T-helper 2 cell (primary cell): ENCODE measurements around the gene ZNHIT1.
"Not testable (repeated sequence)": the region's sequence is repeated elsewhere in the genome, so short reads cannot be mapped to it uniquely, and the experiment has no call there.

ENCODE experiments used
- DNase-seq, 5 experiments: peaks; one replicate each; pipeline versions ENCODE4 v3.0.0 to v3.0.0-alpha.2; 2012 to 2022

Gene ZNHIT1

GRCh38 chr7:101186844-101187428 is 31.0 kb upstream of the ZNHIT1 start:
- no peak for DNase-seq

DNA sequence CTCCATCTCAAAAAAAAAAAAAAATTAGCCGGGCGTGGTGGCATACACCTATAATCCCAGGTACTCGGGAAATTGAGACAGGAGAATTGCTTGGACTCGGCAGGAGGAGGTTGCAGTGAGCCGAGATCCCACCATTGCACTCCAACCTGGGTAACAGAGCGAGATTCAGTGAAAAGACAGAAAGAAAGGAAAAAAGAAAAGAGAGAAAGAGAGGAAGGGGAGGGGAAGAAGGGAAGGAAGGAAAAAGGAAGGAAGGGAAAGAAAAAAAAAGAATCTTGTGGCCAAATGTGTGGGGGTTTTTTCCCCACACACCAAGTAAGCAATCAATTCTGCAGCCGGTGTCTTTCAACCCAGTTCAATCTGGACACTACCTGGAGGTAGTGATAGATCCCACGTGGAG is 28.9 kb upstream of the ZNHIT1 start:
- DNase-seq = no peak

DNA sequence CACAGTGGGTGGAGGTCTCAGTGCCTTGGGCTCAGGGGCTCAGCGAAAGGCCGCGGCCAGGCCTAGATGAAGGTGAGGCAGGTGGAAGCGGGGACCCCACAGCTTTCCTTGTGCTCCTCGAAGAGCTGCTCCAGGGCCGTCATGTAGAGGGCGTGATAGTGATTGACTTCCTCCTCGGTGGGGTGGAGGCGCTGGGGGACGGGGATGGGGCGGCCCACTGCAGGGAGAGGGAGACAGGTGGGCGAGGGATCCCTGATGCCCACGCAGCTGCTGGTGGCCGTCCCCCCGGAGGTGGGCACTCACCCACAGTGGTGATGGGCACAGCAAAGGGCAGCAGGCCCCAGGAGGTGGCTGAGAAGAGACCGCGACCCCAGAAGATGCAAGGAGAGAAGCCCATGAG is 22.1 kb upstream of the ZNHIT1 start:
- no peak for DNase-seq

GRCh38 chr7:101197991-101198390 is 20.0 kb upstream of the ZNHIT1 start:
- no peak for DNase-seq

DNA sequence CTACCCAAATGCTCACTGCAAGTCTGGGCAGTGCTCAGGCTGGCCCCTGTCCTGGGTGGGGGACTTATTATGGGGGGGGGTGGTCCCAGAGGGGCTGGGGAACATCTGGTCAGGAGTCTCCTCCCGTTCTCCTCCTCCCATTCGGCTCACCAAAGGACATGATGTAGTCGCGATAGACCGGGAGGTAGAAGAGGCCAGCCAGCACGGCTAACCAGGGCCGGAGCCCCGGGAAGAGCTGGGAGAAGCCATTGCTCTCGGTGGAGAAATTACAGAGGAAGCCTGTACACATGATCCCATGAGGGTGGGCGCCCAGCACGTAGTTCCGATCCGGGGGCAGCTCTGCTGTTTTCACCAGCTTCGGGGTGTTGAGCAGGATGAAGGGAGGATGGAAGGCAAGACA is 19.5 kb upstream of the ZNHIT1 start:
- no peak for DNase-seq

GRCh38 chr7:101199522-101199921 is 18.4 kb upstream of the ZNHIT1 start:
- not testable (repeated sequence) for DNase-seq

DNA sequence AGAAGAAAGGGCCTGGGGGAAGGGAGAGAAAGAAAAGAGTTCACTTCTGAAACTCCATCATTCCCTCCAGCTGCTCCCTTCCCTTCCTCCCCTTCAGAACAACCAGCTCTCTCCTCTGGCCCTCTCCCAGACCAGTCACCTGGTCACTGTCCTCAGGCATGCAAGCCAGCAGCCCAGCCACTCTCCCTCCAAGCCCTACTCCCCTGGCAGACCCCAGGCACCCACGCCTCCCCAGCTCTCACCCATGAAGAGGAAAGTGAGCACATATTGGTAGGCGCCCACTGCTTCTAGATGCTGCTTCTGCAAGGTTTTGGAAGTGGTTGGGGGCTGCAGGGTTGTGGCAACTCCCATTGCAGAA is 17.5 kb upstream of the ZNHIT1 start:
- DNase-seq = no peak

DNA sequence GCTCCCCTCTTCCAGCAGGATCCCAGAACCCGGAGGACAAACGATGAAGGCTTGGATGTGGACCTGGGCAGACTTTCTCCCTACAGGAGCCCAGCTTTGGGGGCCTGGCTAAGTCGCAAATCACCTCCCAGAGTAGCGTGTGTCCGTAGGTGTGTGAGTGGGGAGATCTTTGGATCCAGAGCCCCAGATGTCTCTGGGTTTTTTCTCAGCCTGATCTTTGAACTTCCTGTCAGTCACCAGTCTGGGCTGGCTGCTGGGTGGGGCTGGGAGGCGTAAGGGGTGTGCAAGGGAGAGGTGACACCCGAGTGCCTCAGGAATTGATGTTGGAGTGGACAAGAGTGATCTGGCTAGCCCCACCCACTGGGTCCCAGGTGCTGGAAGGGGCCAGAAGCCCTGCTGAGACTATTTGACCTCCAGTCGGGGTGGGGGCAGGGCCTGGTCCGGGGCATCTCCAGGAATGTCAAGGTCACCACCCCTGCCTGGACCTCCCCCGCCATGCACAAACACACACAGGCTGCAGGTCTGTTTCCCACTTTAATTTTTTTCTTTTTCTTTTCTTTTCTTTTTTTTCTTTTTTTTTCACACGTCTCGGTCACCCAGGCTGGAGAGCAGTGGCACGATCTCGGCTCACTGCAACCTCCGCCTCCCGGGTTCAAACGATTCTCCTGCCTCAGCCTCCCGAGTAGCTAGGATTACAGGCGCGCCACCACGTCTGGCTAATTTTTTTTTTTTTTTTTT is 16.9 kb upstream of the ZNHIT1 start, which contains the start of gene MOGAT3:
TSS of gene MOGAT3 (minus strand) at position 175 of the 738 bp plus-strand sequence. CDS start 182 bp downstream, outside the sequence.
- DNase-seq = no peak

- DNase-seq = no peak
Observed at GRCh38 chr7:101201695-101202602, 16.0 kb upstream of the ZNHIT1 start.

DNA sequence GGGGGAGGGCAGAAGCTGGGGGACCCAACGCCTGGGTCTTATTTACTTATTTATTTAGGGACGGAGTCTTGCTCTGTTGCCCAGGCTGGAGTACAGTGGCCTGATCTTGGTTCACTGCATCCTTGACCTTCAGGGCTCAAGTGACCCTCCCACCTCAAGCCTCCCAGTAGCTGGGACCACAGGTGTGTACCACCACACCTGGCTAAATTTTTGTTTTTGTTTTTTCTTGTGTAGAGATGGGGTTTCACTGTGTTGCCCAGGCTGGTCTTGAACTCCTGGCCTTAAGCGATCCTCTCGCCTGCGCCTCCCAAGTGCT is 15.4 kb upstream of the ZNHIT1 start:
- no peak for DNase-seq

DNA sequence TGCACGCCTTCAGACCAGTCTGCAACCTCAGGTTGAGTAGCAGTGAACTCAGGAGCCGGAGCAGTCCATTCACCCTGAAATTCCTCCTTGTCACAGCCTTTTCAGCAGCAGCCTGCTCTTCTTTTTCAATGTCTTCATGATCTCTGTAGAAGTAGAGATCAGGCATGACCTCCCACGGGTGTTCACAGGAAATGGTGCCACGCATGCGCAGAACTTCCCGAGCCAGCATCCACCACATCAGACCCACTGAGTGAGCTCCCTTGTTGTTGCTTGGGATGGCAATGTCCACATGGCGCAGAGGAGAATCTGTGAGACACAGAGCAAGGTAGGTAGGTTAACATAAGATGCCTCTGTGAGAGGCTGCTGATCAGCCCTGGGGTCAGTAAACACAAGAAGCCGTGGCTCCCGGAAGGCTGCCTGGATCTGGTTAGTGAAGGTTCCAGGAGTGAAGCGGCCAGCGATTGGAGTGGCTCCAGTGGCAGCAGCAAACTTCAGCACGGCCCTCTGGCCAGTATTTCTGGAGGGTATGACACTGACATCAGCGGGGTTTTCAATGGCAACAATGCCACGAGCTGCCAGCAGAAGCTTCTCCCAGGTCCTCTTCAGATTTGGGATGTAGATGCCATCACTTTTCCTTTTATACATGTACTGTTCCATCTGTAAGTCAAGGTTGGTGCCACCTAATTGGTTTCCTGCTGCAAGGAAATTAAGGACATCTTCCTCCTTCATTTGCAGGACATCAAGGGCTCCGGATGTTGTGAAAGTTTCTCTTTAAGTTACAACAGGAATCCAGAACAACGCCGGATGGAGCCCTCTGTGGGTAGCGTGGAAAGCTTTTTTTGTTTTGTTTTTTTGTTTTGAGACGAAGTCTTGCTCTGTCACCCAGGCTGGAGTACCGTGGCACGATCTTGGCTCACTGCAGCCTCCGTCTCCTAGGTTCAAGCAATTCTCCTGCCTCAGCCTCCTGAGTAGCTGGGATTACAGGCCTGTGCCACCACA is 13.9 kb upstream of the ZNHIT1 start:
- DNase-seq = peak in 2 of 5 experiments; percentile 13 to 27

DNA sequence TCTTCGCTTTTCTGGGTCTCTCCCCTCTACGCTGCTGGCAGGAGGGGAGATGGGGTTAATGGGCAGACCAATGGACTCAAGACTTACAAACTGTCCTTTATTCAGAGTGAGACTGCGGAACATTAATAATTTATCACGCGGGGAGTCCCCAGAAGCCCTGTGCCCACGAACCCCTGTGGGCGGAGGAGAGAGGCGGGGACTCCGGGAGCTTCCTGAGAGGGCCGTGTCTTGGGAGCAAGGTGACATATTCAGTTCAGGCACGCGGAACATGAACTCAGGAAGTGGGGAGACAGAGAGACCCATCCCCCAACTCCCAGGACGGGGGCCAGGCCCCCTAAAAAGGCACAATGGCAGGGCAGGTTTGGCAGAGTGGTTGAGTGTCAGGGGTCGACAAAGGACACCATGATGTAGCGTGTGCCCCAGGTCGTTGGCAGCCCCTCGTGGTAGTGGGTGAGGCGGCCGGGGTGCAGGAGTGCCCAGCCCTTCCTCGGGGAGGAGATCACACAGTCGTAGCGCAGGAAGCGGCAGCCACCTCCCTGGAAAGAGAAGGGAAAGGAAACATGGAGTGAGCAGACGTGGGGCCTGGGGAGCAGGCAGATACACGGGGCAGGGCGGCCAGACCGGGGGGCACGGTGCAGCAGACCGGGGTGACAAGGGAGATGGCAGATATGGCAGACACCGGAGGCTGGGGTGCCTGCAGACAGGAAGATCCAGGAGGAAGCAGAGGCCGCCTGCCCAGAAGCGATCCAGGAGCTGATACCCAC is 11.9 kb upstream of the ZNHIT1 start:
- DNase-seq = no peak

GRCh38 chr7:101206665-101207042 is 11.3 kb upstream of the ZNHIT1 start:
- no peak for DNase-seq

GRCh38 chr7:101207459-101207858 is 10.5 kb upstream of the ZNHIT1 start:
- no peak for DNase-seq

GRCh38 chr7:101208794-101209193 is 9.2 kb upstream of the ZNHIT1 start:
- no peak for DNase-seq

GRCh38 chr7:101210143-101210542 is 7.8 kb upstream of the ZNHIT1 start:
- no peak for DNase-seq

DNA sequence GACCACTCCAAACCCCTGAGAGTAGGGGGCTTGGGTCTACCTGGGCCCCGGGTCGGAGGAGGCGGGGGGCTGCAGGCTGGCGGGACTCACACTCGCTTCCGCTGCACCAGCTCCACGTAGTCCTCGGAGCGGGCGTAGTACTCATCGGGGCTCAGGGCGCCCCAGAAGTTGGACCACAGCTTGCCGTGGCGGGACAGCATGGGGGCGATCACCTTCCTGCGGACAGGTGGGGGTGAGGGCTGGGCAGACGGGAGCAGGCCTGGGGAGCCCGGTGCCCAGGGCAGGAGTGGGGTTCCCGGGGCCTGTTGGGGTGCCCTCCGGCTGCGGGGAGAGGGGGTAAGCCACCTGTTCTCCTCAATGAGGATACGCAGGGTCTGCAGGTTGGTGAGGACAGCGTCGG is 6.5 kb upstream of the ZNHIT1 start:
- DNase-seq = no peak

- DNase-seq = no peak
Observed at GRCh38 chr7:101212014-101212413, 6.0 kb upstream of the ZNHIT1 start.

- peak in 1 of 5 experiments; percentile 11 for DNase-seq
Observed at GRCh38 chr7:101216001-101216859, 1.7 kb upstream of the ZNHIT1 start.

DNA sequence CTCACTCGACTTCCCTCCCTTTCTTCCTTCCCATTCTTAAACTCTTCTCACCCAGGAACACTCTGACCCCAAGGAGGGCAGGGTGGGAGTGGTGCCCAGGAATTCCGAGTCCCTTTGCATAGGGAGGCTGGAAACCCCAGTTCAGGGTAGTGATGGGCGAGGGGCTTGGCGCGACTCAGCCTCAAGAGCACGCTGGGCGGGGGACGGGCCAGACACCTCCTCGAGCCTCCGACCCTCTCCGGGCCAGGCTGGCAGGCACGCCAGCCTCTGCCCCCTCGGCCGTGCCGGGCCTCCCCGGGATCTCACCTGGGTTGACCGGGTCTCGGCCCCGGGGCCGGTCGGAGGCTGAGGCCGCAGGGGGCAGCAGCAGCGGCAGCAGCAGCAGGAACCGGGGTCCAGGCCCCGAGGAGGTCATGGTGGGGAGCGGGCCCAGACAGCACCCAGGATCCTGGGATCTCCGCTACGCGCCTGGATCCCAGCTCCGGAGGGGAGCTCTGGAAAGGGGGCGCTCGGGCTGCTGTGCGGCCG is 1.0 kb upstream of the ZNHIT1 start:
- DNase-seq = no peak
